Caco-2 (cell line): ENCODE data around the gene ADAMTSL1. TPM values are rescaled to one million over a fixed set of nuclear protein-coding genes. Genes with fewer than 3 reads are reported as not detected.

Source experiments
- BruUV-seq: library from RNA; stranded (reverse); fragments of 400-500 nt; replicated peaks from 2 replicates; lab custom pipeline; 2021; lab: Mats Ljungman, UMichigan
- CTCF ChIA-PET: fragments of 300-600 bp; sonication (Branson Sonifier 250); formaldehyde crosslinking; loops from one replicate; lab custom pipeline; 2022; ENCODE audit warnings: antibody characterized with exemption; lab: Charles Lee
- POLR2A ChIA-PET: fragments of 300-600 bp; sonication (Branson Sonifier 250); formaldehyde crosslinking; loops from one replicate; lab custom pipeline; 2022; ENCODE audit warnings: antibody characterized with exemption; lab: Charles Lee
- DNase-seq, 2 experiments: peaks; one replicate each; pipeline versions ENCODE4 v3.0.0 to v3.0.0-alpha.2; 2020 to 2022
- H3K27me3 ChIP-seq: replicated peaks from 2 replicates; pipeline ENCODE4 v1.6.0; 2011; ENCODE audit warnings: low read length; ENCODE audit not compliant: control insufficient read depth, insufficient read depth
- H3K36me3 ChIP-seq: 2 replicates; pipeline ENCODE4 v1.5.1; 2011; ENCODE audit warnings: low read length; ENCODE audit not compliant: control insufficient read depth, insufficient read depth
- H3K4me1 ChIP-seq: fragments of 250-450 bp; sonication (Bioruptor Pico); 2 replicates; pipeline ENCODE4 v1.5.1; 2020; ENCODE audit warnings: mild to moderate bottlenecking
- H3K4me3 ChIP-seq: 2 replicates; pipeline ENCODE4 v1.5.1; 2011; ENCODE audit warnings: low read depth, mild to moderate bottlenecking, control low read depth, low read length
- H3K9me3 ChIP-seq: fragments of 250-450 bp; sonication (Bioruptor Pico); 2 replicates; pipeline ENCODE4 v1.5.1; 2020; ENCODE audit warnings: mild to moderate bottlenecking, moderate library complexity
- H3K27ac Mint-ChIP-seq: one replicate; pipeline ENCODE4 v1.8.0; 2022; ENCODE audit warnings: mixed read lengths; ENCODE audit not compliant: unreplicated experiment
- H3K27me3 Mint-ChIP-seq: one replicate; pipeline ENCODE4 v1.8.0; 2022; ENCODE audit warnings: mixed read lengths; ENCODE audit not compliant: insufficient read depth, unreplicated experiment
- H3K36me3 Mint-ChIP-seq: one replicate; pipeline ENCODE4 v1.8.0; 2022; ENCODE audit warnings: mild to moderate bottlenecking, mixed read lengths; ENCODE audit not compliant: insufficient read depth, unreplicated experiment
- H3K4me1 Mint-ChIP-seq: one replicate; pipeline ENCODE4 v1.8.0; 2022; ENCODE audit warnings: low read depth, mixed read lengths; ENCODE audit not compliant: unreplicated experiment
- H3K4me3 Mint-ChIP-seq: one replicate; pipeline ENCODE4 v1.8.0; 2022; ENCODE audit warnings: mild to moderate bottlenecking, moderate library complexity, mixed read lengths; ENCODE audit not compliant: unreplicated experiment
- H3K9me3 Mint-ChIP-seq: one replicate; pipeline ENCODE4 v1.8.0; 2022; ENCODE audit warnings: mixed read lengths; ENCODE audit not compliant: unreplicated experiment
- intact Hi-C: fragments of 100-400 bp; cut with micrococcal nuclease; formaldehyde crosslinking; loops from one replicate; pipeline ENCODE4 v1.10.0; 2022; ENCODE audit not compliant: unreplicated experiment
- total RNA-seq: library from RNA; stranded (reverse); gene quantifications from 2 replicates; pipeline ENCODE4 v1.2.3, GENCODE V29; 2022
- TF ChIP-seq, protein P1 (sequence below), 2 experiments: fragments of 200-600 bp in 1 of 2; IDR thresholded peaks; 1 replicate in 1 of 2; 2 replicates in 1 of 2; pipeline versions ENCODE4 v1.5.1 to v1.8.0; 2011 to 2022; ENCODE audit warnings: antibody characterized with exemption in 1 of 2, control low read depth in 1 of 2, inconsistent platforms in 1 of 2, low read depth in 1 of 2, low read length in 1 of 2, mild to moderate bottlenecking in 1 of 2, moderate library complexity in 1 of 2; ENCODE audit not compliant: insufficient read depth in 1 of 2, severe bottlenecking in 1 of 2, unreplicated experiment in 1 of 2

The ADAMTSL1 gene
- total RNA-seq, 1 experiment from 2014 or later = not detected

DNA sequence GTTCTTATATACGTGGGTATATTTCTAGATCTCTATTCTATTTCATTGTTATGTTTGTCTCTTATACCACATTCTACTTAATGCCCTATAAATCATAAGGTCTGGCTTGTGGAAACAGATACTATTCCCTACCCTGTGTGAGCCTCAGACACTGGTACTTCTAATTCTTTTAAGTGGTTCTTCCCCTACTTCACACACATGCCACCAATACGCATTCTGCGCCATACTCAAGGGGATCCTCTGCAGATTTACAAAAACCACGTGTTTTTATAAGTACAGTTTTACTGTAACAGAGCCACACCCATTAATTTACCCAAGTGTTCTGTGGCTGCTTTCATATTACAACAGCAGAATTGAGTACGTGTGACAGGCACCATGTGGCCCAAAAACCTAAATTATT lies 363.4 kb downstream of the ADAMTSL1 start:
- Mint-ChIP-seq H3K36me3 (no peaks in the 10 kb centered on the region), H3K4me3 (no peak overlapping the region), H3K27me3 (peaks cover 5% of the 10 kb centered on the region), H3K27ac (no peak overlapping the region), H3K9me3 (no peaks in the 10 kb centered on the region), H3K4me1 (no peaks in the 10 kb centered on the region)
- ChIA-PET CTCF (no interaction called here), POLR2A (no interaction called here)
- no peaks in the 10 kb centered on the region for H3K27me3 ChIP-seq
- DNase-seq = no peak
- TF ChIP-seq, protein P1, sequence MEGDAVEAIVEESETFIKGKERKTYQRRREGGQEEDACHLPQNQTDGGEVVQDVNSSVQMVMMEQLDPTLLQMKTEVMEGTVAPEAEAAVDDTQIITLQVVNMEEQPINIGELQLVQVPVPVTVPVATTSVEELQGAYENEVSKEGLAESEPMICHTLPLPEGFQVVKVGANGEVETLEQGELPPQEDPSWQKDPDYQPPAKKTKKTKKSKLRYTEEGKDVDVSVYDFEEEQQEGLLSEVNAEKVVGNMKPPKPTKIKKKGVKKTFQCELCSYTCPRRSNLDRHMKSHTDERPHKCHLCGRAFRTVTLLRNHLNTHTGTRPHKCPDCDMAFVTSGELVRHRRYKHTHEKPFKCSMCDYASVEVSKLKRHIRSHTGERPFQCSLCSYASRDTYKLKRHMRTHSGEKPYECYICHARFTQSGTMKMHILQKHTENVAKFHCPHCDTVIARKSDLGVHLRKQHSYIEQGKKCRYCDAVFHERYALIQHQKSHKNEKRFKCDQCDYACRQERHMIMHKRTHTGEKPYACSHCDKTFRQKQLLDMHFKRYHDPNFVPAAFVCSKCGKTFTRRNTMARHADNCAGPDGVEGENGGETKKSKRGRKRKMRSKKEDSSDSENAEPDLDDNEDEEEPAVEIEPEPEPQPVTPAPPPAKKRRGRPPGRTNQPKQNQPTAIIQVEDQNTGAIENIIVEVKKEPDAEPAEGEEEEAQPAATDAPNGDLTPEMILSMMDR (IDR thresholded peaks at IDR 0.05; ENCODE audit: insufficient read depth in 1 of 2, low read depth in 1 of 2, low read length in 1 of 2, severe bottlenecking in 1 of 2, unreplicated experiment in 1 of 2) = no peak
- no TSS peak for BruUV-seq
- no peaks in the 10 kb centered on the region for H3K4me1 ChIP-seq
- H3K9me3 ChIP-seq = no peaks in the 10 kb centered on the region
- H3K4me3 ChIP-seq = no peak overlapping the region
- no peaks in the 10 kb centered on the region for H3K36me3 ChIP-seq
- intact Hi-C loops = no loop called here

DNA sequence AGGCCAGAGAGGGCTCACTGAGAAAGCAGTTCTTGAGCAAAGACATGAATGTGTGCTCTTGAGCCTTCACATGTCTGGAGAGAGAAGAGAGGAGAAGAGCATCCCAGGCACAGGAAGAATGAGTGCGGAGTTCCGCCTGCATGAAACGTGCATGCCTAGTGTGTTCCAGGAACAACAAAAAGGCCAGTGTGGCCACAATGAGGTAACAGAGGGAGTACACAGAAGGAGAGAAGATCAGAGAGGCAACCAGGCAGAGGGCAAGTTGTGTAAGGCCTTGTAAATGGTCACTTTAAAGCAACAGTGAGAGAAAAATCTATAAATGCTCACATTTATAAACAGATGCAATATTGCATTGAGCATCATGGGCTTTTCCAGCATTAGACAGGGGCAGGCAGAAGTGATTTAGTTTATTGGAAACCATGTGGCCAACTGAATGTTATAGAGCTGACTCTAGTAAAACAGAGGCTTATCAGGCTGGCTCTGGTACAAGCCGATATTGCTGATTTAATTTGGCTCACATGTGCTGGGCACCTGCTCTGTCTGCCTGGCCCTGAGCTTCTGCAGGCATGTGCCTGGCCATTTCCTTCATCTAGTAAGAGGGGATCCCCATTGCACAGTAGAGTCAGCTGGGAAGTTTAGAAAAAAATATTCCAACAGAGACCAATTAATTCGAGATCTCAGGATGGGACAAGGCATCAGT lies 373.8 kb downstream of the ADAMTSL1 start:
- Mint-ChIP-seq H3K9me3 (no peaks in the 10 kb centered on the region), H3K4me1 (no peaks in the 10 kb centered on the region), H3K27ac (no peak overlapping the region), H3K36me3 (no peaks in the 10 kb centered on the region), H3K4me3 (no peak overlapping the region), H3K27me3 (peaks cover 8% of the 10 kb centered on the region)
- no peaks in the 10 kb centered on the region for H3K4me1 ChIP-seq
- intact Hi-C loops = no loop called here
- CTCF ChIA-PET = no interaction called here
- DNase-seq = no peak
- H3K4me3 ChIP-seq = no peak overlapping the region
- TF ChIP-seq, protein P1 (IDR thresholded peaks at IDR 0.05; ENCODE audit: insufficient read depth in 1 of 2, low read depth in 1 of 2, low read length in 1 of 2, severe bottlenecking in 1 of 2, unreplicated experiment in 1 of 2) = no peak
- no peaks in the 10 kb centered on the region for H3K27me3 ChIP-seq
- no peaks in the 10 kb centered on the region for H3K36me3 ChIP-seq
- BruUV-seq = no TSS peak
- POLR2A ChIA-PET = no interaction called here
- H3K9me3 ChIP-seq = no peaks in the 10 kb centered on the region

DNA sequence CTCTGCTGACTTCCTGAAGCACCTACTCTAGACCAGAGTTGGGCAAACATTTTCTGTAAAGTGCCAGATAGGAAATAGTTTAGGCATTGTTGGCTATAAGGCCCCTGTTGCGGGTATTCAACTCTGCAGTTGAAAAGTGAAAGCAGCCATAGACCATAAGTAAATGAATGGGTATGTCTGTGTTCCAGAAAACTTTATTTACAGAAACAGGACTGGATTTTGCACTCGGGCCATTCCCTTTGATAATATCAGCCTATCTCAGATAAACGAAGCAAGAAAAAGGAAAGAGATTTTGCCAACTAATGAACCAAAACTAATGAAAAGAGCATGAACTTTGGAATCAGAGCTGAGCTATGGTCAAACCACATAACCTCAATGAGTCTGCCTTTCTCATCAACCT lies 374.7 kb downstream of the ADAMTSL1 start:
- Mint-ChIP-seq H3K36me3 (no peaks in the 10 kb centered on the region), H3K27me3 (peaks cover 9% of the 10 kb centered on the region), H3K4me3 (no peak overlapping the region), H3K27ac (no peak overlapping the region), H3K4me1 (no peaks in the 10 kb centered on the region), H3K9me3 (no peaks in the 10 kb centered on the region)
- Histone ChIP-seq H3K4me1 (no peaks in the 10 kb centered on the region), H3K27me3 (no peaks in the 10 kb centered on the region), H3K36me3 (no peaks in the 10 kb centered on the region), H3K9me3 (no peaks in the 10 kb centered on the region), H3K4me3 (no peak overlapping the region)
- intact Hi-C loops = no loop called here
- CTCF ChIA-PET = no interaction called here
- no peak for DNase-seq
- TF ChIP-seq, protein P1 (IDR thresholded peaks at IDR 0.05; ENCODE audit: insufficient read depth in 1 of 2, low read depth in 1 of 2, low read length in 1 of 2, severe bottlenecking in 1 of 2, unreplicated experiment in 1 of 2) = no peak
- POLR2A ChIA-PET = no interaction called here
- BruUV-seq = no TSS peak
